Adipose tissue (tissue), 3 donors: ENCODE data around the gene TSPAN17. TPM values are rescaled to one million over a fixed set of nuclear protein-coding genes. Genes with fewer than 3 reads are reported as not detected.

Source experiments
- H3K27ac ChIP-seq: one replicate; pipeline ENCODE4 v1.5.1; 2013; ENCODE audit warnings: low read depth, low read length
- WGBS, 3 donors: extraction: QIAGEN DNeasy Blood & Tissue Kit; methylation state at CpG; one replicate each; pipeline ENCODE4 v1.1.7; 2013; 5-methylcytosine and 5-hydroxymethylcytosine counted together
- polyA plus RNA-seq, 3 donors: library from polyadenylated mRNA; stranded (reverse); fragments of 200-250 nt; gene quantifications; one replicate each; pipeline ENCODE4 v1.2.3, GENCODE V29; 2013
- donor health status: healthy with polysubstance abuse.
- donor health status: Bipolar disorder and iron deficiency.
- donor health status: healthy.

TSPAN17 gene
- polyA plus RNA-seq, 3 donors, result 16.2 to 20.9 (median 18.8) TPM

- no peak overlapping the region for H3K27ac ChIP-seq
- 72 to 77% (median 77%) methylated on average over 8 of the region's 8 CpGs for WGBS, 3 donors
Measured at GRCh38 chr5:176670449-176670848, 23.2 kb downstream of the TSPAN17 start.

- no peak overlapping the region for H3K27ac ChIP-seq
- 67 to 71% (median 69%) methylated on average over 4 of the region's 4 CpGs for whole genome bisulfite sequencing, 3 donors
Measured at GRCh38 chr5:176671399-176671798, 24.1 kb downstream of the TSPAN17 start.

DNA sequence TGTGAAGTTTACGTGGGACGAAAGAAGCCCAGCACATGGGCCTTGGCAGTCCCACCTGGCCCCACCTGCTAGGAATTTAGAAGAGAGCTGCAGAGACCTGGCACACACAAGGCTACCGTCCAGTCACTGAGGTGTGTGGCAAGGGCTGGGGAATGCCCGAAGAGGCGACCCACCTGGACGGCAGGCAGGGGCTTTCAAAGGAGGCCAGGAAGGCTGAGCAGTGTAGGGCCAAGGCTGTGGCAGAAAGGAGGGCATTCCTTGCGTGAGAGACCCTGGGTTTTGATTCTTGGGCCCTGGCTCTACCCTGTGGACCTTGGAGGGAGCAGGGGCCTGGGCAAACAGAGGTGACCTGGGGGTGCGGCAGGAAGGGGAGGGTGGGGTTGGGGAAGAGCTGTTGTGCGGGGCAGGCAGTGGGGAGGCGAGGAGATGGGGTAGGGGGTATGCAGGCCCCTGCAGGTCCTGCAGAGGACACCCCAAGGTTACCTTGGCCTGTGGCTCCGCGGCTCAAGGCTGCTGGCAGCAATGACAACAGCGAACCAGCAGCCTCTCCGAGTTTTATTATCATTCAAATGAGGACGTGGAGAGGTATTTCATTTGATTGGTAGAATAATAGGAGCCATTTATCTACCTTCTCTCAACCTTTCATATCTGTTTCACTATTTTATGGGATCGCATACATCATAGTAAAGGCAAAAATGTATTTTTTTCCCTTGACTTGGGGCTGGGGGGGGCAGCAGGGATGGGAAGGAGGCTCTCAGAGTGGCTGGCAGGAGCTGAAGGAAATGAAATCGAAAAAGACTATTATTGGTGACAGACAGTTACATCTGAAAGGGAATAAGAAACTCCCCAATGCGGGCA lies 24.8 kb downstream of the TSPAN17 start:
- H3K27ac ChIP-seq, result no peak overlapping the region
- 60 to 64% (median 62%) methylated on average over 18 of the region's 18 CpGs for WGBS, 3 donors

- H3K27ac ChIP-seq, result no peak overlapping the region
- 76 to 88% (median 82%) methylated on average over 18 of the region's 18 CpGs for WGBS, 3 donors
Measured at GRCh38 chr5:176673651-176674583, 26.6 kb downstream of the TSPAN17 start.

DNA sequence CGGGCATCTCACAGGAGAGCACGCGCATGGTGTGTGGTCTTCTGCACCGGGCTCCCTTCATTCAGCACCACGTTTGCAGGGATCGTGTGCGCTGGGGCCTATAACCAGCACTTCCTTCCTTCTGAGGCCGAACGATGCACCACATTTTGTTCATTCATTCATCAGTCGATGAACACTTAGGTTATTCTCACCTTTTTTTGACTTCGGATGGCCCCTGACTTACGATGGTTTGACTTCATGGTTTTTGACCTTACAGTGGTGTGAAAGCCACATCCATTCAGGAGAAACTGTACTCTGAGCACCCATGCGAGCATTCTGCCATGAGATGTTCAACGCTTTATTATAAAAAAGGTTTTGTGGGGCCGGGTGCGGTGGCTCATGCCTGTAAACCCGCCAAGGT lies 27.5 kb downstream of the TSPAN17 start:
- no peak overlapping the region for H3K27ac ChIP-seq
- WGBS, 3 donors, result 85 to 89% (median 88%) methylated on average over 17 of the region's 17 CpGs

DNA sequence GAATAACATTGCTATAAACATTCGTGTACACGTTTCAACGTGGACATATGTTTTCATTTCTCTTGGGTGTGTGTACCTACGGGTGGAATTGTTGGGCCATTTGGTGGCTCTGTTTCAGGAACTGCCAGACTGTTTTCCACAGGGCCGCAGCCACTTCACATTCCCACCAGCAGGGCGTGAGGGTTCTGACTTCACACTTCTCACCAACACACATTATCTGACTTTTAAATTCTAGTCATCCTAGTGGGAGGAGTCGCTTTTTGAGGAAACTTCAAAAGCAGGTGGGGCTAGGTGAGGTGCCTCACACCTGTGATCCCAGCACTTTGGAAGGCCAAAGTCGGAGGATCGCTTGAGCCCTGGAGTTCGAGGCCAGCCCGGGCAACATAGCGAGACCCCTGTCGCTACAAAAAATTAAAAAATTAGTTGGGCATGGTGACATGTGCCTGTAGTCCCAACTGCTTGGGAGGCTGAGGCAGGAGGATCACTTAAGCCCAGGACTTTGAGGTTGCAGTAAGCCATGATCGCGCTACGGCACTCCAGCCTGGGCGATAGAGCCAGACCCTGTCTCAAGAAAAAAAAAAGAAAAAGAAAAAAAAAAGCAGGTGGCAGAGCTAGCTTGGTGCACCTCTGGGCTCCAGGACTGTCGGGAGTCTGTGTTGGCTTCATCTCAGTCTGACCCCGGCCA lies 28.5 kb downstream of the TSPAN17 start:
- WGBS, 3 donors, result 63 to 68% (median 65%) methylated on average over 19 of the region's 19 CpGs
- no peak overlapping the region for H3K27ac ChIP-seq

DNA sequence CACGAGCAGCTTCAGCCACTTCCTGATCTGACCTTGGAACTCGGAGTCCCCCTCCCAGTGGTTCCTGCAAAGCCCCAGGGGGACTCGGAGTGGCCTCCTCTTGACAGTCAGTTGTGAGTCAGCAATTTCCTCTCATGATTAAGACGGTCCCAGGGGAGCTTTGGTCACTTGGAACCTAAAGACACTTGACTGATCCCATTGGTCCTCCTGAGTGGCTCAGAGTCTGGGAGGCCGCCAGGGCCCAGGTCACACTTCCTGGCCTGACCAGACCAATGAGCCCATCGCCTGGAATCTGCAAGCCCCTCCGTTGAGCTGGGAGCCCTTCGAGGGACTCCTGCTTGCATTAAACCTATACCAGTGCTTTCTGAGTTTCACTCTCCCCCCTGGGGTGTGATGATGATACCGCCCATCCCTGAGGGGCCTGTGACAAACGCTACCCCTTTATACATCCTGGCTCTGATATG lies 29.1 kb downstream of the TSPAN17 start:
- H3K27ac ChIP-seq, result no peak overlapping the region
- WGBS, 3 donors, result 43 to 54% (median 48%) methylated on average over 10 of the region's 10 CpGs

- 71 to 75% (median 73%) methylated on average over 12 of the region's 12 CpGs for WGBS, 3 donors
- H3K27ac ChIP-seq, result no peak overlapping the region
Measured at GRCh38 chr5:176677209-176677939, 30.1 kb downstream of the TSPAN17 start.

- no peak overlapping the region for H3K27ac ChIP-seq
- WGBS, 3 donors, result 67 to 75% (median 75%) methylated on average over 5 of the region's 5 CpGs
Measured at GRCh38 chr5:176678584-176678983, 31.3 kb downstream of the TSPAN17 start.

- no peak overlapping the region for H3K27ac ChIP-seq
- WGBS, 3 donors, result 26 to 32% (median 32%) methylated on average over 31 of the region's 31 CpGs
Measured at GRCh38 chr5:176679365-176680225, 32.3 kb downstream of the TSPAN17 start.

GRCh38 chr5:176680226-176680563 lies 32.9 kb downstream of the TSPAN17 start:
- WGBS, 3 donors, result 4 to 7% (median 5%) methylated on average over 32 to 33 of the region's 33 CpGs
- H3K27ac ChIP-seq, result no peak overlapping the region

DNA sequence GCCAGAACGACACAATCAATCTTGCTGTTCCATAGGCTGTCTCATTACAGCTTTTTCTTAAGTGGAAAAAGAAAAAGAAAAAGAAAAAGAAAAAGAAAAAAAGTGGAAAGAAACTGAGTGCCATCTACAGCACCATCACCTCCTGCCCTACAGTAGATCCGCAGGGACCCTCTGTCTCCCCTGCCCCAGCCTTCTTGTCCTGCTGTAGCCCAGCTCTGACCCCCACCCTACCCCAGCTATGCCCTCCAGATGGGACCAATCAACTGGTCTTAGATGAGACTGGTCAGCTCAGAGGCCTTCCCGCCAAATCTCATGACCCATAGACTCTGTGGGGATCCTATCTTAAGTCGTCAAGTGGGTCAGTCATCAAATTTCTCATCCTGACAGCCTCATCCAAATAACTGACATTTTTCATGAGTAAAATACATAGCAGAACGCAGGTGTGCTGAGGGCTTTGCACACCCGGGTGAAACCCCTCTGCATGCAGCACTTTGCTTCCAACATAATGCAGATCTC lies 34.8 kb downstream of the TSPAN17 start:
- WGBS, 3 donors, result 51 to 67% (median 66%) methylated on average over 6 of the region's 6 CpGs

GRCh38 chr5:176685010-176685409 lies 37.7 kb downstream of the TSPAN17 start:
- no peak overlapping the region for H3K27ac ChIP-seq

More for the DNA sequence above, 34.8 kb downstream of the TSPAN17 start:
- no peak overlapping the region for H3K27ac ChIP-seq

- no peak overlapping the region for H3K27ac ChIP-seq
- 86 to 90% (median 86%) methylated on average over 10 of the region's 10 CpGs for WGBS, 3 donors
Measured at GRCh38 chr5:176687247-176687646, 40.0 kb downstream of the TSPAN17 start.

DNA sequence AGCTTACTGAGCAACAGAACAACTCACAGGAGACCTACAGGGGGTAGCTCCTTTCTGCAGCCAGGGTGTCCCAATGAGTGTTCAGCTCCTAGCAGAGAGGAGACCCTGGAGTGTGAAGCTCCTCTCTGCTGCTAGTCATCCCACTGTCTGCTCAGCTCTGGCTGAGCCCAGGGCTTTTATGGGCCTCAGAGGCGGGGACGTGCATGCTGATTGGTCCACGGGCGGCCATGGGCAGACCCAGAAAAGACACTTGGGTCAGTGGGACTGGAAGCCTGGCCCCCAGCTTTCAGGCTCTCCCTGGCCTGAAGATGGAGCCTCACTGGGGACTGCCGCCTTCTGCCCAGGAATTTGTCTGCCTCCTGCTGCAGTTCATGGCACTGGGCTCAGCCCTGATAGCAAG lies 40.6 kb downstream of the TSPAN17 start:
- no peak overlapping the region for H3K27ac ChIP-seq
- 90 to 93% (median 91%) methylated on average over 5 of the region's 5 CpGs for WGBS, 3 donors

DNA sequence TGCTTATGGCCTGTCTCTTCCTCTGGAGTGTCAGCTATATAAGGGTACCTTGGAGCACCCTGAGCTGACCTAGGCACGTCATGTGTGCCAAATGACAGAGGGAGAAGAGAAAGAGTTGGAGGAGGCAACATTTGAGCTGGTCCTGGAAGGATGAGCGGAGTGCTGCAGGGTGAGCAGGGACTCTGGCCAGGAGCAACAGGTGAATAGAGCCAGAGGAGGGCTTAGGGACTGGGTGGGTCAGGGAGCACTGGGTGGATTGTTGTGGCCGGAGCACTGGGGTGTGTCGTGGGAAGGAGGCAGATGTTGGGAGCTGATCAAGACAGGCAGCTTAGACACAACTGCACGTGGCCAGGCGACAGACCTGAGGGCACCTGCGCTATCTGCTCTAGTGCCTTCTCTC lies 43.6 kb downstream of the TSPAN17 start:
- 61 to 89% (median 88%) methylated on average over 7 of the region's 7 CpGs for WGBS, 3 donors
- H3K27ac ChIP-seq, result no peak overlapping the region

- H3K27ac ChIP-seq, result no peak overlapping the region
Measured at GRCh38 chr5:176691524-176691923, 44.2 kb downstream of the TSPAN17 start.

More at GRCh38 chr5:176691524-176691923, 44.2 kb downstream of the TSPAN17 start:
- WGBS, 3 donors, result 92 to 95% (median 94%) methylated on average over 1 of the region's 1 CpG
